ENCODE measurements around the gene CD68.

DNA sequence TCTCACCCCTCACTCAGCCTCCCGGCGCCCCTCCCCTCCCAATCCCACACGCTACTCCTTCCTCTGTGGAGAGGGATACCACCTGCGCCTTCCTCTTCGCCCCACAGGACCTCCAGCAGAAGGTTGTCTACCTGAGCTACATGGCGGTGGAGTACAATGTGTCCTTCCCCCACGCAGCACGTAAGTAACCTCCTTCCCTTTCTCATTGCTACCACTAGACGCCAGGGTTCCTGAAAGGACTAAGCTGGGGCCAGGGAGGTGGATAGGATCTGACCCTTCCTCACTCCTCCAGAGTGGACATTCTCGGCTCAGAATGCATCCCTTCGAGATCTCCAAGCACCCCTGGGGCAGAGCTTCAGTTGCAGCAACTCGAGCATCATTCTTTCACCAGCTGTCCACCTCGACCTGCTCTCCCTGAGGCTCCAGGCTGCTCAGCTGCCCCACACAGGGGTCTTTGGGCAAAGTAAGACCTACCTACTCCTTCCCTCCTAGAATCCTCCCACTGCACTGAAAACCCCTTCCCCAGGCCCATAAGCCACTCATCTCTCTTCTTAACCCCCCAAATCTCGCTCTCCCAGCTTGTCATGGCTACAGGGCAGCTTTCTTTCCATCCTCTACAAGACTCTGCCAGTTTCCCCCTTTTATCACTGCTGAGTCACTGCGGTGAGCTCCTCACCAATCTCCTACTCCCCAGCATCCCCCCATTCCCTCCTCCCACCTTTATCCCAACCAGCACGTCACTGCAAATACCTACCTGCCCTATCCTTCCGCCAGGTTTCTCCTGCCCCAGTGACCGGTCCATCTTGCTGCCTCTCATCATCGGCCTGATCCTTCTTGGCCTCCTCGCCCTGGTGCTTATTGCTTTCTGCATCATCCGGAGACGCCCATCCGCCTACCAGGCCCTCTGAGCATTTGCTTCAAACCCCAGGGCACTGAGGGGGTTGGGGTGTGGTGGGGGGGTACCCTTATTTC lies 1.5 kb downstream of the CD68 start:
- no peak for TF ChIP-seq EZH2 (IDR thresholded peaks at IDR 0.05; ENCODE audit: low read length, unreplicated experiment)
- TF ChIP-seq CTCF (conservative IDR thresholded peaks at IDR 0.05; ENCODE audit: low read depth, low read length), result no peak
